ENCODE results near the gene SLC34A2.

The SLC34A2 gene

DNA sequence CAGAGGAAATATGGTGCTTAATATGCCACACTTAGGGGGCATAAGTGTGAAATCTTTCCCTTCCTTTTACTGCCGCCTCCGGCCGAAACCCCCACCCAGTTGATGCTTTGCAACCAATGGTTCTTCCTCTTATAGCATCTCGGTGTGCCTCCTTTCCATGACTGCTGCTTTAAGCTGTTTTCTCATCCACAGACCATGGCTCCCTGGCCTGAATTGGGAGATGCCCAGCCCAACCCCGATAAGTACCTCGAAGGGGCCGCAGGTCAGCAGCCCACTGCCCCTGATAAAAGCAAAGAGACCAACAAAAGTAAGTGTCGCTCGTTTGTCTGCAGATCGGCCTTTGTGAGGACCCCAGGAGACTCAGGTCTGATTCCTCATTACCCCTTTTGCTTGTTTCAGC, 6.7 kb downstream of the SLC34A2 start:
- DNase-seq (ENCODE audit: low spot score) = no peak

DNA sequence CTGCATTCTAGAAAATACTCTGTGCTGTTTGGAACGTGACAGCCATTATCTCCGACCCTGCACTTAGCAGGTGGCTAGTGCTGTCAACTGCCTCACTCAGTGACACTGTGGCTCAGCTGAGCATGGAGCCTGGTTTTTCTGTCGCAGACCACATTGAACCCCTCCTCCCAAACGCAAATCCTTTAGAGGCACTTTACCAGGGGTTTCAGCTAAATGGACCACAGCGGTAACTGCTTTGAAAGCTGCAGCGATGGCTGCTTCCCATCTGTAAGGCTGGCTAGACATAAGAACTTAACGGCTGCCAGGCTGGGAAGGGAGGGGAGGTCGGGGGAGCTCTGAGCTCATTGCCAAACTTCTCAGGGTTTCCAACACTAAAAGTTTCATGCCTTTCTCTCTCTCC, 8.1 kb downstream of the SLC34A2 start:
- no peak for DNase-seq (ENCODE audit: low spot score)

- DNase-seq (ENCODE audit: low spot score) = no peak
Observed at GRCh38 chr4:25666031-25666630, 10.5 kb downstream of the SLC34A2 start.

DNA sequence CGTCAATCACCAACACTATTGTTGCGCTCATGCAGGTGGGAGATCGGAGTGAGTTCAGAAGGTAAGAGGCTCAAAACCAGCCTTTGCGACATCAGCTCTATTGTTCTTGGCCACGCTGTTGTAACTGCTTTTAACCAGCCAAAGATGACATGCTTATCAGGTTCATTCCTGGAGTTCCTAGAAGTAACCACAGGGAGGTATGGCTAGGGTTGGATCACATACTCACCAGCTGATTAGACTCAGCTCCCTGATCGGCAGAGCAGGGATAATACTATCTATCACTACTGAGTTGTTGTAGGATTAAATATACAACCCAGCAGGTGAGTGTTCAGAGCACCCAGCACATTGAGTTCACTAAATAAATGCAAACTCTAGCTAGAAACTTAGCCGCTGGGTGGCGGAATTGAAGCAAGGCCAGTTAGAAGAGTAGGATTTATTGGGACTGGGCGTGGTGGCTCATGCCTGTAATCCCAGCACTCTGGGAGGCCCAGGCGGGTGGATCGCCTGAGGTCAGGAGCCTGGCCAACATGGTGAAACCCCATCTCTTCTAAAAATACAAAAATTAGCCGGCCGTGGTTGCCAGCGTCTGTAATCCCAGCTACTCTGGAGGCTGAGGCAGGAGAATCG, 12.4 kb downstream of the SLC34A2 start:
- no peak for DNase-seq (ENCODE audit: low spot score)

- DNase-seq (ENCODE audit: low spot score) = no peak
Observed at GRCh38 chr4:25670991-25671390, 15.3 kb downstream of the SLC34A2 start.

DNA sequence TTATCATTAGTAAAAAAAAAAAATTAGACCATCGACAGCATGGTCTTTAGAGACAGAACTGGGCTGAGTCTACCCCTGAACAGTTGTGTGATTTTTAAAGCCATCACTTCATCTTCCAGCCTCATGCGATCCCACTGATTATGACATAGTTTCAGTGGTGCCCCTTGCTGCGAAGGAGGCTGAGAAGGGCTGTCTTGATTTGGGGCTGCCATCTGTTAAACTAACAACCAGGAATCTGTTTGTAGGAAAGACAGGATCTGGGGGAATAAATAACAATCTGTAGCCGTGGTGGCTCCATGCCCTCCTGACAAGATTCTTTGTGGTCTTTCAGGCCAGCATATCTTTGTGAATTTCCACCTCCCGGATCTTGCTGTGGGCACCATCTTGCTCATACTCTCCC, 17.1 kb downstream of the SLC34A2 start:
- DNase-seq (ENCODE audit: low spot score) = no peak

- no peak for DNase-seq (ENCODE audit: low spot score)
Observed at GRCh38 chr4:25674386-25674785, 18.7 kb downstream of the SLC34A2 start.

GRCh38 chr4:25676221-25676620, 20.6 kb downstream of the SLC34A2 start:
- no peak for DNase-seq (ENCODE audit: low spot score)

GRCh38 chr4:25677157-25677556, 21.5 kb downstream of the SLC34A2 start:
- no peak for DNase-seq (ENCODE audit: low spot score)

DNA sequence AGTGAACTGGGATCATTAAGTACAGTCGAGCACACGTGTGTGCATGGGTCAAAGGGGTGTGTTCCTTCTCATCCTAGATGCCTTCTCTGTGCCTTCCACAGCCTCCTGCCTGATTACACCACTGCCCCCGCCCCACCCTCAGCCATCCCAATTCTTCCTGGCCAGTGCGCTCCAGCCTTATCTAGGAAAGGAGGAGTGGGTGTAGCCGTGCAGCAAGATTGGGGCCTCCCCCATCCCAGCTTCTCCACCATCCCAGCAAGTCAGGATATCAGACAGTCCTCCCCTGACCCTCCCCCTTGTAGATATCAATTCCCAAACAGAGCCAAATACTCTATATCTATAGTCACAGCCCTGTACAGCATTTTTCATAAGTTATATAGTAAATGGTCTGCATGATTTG, 22.3 kb downstream of the SLC34A2 start:
- no peak for DNase-seq (ENCODE audit: low spot score)

GRCh38 chr4:25687773-25688172, 32.1 kb downstream of the SLC34A2 start:
- no peak for DNase-seq (ENCODE audit: low spot score)

GRCh38 chr4:25694466-25694865, 38.8 kb downstream of the SLC34A2 start:
- DNase-seq (ENCODE audit: low spot score) = no peak

DNA sequence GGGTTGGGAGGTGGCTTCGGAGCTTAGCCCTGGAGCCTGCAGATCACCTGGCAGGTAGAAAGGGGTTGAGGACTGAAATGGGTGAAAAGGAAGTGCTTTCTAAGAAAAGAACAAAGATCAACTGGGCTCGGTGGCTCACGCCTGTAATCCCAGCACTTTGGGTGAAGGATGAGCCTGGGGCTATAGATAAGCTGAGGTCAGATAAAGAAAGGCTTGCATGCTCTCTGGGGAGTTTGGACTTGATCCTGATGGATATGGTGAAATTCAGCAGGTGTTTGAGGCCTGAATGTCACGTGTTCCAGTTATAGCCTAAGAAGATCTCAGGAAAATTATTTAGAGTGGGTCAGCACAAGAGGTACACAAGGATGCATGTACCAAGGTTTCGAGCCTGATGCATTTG, 40.8 kb downstream of the SLC34A2 start:
- DNase-seq (ENCODE audit: low spot score) = no peak

DNA sequence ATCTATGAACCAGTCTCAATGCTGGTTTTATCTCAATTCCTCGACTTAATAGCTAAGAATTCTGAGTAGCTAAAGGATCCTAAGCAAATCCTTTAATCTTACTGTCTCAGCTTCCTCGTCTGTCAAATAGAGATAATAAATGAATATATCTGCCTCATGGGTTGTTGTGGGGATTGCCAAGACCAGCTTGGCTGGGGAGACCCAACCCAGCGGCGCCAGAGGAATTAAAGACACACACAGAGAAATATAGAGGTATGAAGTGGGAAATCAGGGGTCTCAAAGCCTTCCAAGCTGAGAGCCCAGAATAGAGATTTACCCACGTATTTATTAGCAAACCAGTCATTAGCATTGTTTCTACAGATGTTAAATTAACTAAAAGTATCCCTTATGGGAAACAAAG, 41.9 kb downstream of the SLC34A2 start:
- DNase-seq (ENCODE audit: low spot score) = no peak

DNA sequence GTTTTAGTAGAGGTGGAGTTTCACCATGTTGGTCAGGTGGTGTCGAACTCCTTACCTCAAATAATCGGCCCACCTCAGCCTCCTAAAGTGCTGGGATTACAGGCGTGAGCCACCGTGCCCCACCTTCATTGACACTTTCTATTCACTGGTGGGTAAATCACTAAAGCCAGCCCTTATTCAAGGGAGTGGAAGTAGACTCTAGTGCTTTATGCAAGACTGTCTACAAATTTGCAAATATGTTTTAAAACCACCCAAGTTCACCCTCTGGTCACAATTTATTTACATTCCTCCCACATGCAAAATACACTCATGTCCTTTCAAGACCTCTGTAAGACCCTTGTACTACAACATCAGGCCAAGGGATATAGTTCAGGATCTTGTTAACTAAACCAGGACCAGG, 45.0 kb downstream of the SLC34A2 start:
- DNase-seq (ENCODE audit: low spot score) = no peak

- no peak for DNase-seq (ENCODE audit: low spot score)
Observed at GRCh38 chr4:25702848-25703247, 47.2 kb downstream of the SLC34A2 start.

DNA sequence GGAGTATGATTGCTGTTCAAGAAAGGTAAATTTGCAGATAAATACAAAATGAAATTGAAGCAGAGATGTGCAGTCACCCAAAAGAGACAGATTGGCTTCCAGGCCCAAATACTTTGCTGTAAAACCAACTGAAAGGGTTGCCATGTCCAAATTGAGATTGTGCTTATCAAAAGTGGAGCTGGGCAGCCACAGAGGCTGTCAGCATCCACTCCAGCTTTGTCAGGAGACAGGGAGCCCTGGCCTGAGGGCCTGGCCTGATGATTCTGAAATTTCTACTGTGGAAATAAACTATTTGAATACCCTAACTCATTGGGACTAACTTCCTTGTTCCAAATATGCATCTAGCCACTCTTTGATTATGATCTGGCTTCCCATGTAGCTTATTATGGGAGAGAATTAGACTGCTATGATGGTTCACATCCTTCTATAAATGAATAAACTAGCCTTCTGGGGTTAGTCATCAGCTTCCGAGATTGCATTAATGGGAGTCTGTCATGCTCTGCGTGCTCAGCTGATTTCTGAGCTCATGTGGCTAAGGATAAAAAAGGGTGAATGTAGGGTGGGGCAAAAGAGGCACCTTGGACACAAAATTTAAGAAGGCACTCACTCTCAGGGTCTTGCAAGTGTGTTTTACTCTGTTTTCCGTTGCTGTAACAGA, 48.2 kb downstream of the SLC34A2 start:
- DNase-seq (ENCODE audit: low spot score) = no peak

DNA sequence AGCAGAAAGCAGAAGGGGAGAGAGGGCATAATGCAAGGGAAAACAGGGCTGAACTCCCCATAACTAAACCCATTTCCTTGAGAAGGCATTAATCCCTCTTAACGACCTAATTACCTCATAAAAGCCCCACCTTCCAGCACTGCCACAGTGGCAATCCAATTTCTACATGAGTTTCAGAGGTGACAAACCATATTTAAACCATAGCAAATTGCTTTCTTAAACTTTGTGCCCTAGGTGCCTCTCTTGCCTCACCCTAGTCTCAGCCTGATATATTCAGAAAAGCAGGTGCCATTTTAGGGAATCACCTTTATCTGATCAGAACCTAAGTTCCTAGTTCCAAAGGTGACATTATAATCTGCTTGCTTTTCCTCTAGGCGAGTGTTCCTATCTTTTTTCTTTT, 48.9 kb downstream of the SLC34A2 start:
- no peak for DNase-seq (ENCODE audit: low spot score)

- DNase-seq (ENCODE audit: low spot score) = no peak
Observed at GRCh38 chr4:25710637-25711036, 55.0 kb downstream of the SLC34A2 start.

- DNase-seq (ENCODE audit: low spot score) = no peak
Observed at GRCh38 chr4:25712611-25713010, 57.0 kb downstream of the SLC34A2 start.

- DNase-seq (ENCODE audit: low spot score) = no peak
Observed at GRCh38 chr4:25713812-25714211, 58.2 kb downstream of the SLC34A2 start.

- DNase-seq (ENCODE audit: low spot score) = no peak
Observed at GRCh38 chr4:25722964-25723363, 67.3 kb downstream of the SLC34A2 start.

- DNase-seq (ENCODE audit: low spot score) = no peak
Observed at GRCh38 chr4:25723409-25723808, 67.8 kb downstream of the SLC34A2 start.

DNA sequence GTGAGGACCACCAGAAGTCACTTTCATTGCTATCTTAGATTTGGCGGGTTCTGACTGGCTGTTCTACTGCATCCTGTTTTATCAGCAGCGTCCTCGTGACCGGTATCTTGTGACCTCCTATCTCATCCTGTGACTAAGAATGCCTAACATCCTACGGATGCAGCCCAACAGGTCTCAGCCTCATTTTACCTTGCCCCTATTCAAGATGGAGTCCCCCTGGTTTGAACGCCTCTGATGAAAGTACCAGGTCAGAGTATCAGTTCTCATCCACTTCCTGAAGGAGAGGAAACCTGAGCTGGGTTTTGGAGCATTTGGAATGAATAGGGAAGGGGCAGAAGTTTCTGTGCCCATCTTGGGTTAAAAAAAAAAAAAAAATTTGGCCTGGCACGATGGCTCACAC, 70.2 kb downstream of the SLC34A2 start:
- no peak for DNase-seq (ENCODE audit: low spot score)
